ENCODE results near the gene MCCC2. TPM values are rescaled to one million over a fixed set of nuclear protein-coding genes. Genes with fewer than 3 reads are reported as not detected.

The MCCC2 gene
- 10 to 100 TPM; 37.9 to 46.3 TPM for total RNA-seq

DNA sequence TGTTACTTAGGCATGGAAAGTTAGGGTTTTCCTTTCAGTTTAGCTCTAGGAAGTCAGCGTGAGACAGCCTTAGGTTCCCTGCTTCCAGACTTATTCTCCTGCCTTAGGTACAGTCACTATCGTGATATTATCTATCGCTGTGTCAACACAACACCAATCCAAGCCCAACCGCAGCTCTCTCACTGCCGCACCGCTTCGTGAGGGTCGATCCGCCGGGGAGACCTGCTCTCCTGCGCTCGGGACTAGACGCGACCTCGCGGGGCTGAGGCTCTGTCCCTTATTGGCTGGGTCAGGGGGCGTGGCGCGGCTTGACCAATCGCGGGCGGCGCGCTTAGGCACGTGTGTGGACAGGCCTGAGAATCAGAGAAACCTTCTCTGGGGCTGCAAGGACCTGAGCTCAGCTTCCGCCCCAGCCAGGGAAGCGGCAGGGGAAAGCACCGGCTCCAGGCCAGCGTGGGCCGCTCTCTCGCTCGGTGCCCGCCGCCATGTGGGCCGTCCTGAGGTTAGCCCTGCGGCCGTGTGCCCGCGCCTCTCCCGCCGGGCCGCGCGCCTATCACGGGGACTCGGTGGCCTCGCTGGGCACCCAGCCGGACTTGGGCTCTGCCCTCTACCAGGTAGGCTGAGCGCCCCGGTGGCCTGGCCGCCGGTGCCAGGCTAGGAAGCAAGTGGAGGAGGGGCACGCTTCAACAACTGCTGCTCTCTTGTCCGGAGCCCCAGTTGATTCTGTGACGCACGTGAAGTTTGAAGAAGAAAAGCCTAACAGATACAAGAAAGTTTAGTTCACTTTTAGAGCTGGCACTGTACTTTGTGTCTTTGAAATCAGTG is at the start of gene MCCC2:
Gene MCCC2, plus strand, starts transcription at position 400 of the 825 bp plus-strand sequence. Its CDS starts 86 bp downstream, at position 486.

Small RNA genes within 50 kb of the gene (small RNA-seq; reads per million reads assigned to genes)
- 0 reads per million in 2 donors for gene HMGN1P12

Other genes with a start within 250 kb of the MCCC2 start
- 10 to 100 TPM; 18.3 to 22.4 TPM for gene BDP1, start 131.7 kb upstream of the MCCC2 start, total RNA-seq
- not detected for gene CARTPT, start 131.9 kb downstream of the MCCC2 start, total RNA-seq

All from melanocyte of skin (primary cell).